ENCODE measurements around the gene UNC93B1. TPM values are rescaled to one million over a fixed set of nuclear protein-coding genes. Genes with fewer than 3 reads are reported as not detected.

The UNC93B1 gene
- total and polyA plus RNA-seq, 2 donors (not counting 1 experiment from before 2014, with no cell fraction given): 15.7 to 20.0 TPM

- no peak for TF ChIP-seq CTCF (conservative IDR thresholded peaks at IDR 0.05 in 1 of 2, IDR thresholded peaks at IDR 0.05 in 1 of 2; ENCODE audit: low read depth in 1 of 2, low read length in 2 of 2)
- TF ChIP-seq EZH2 (IDR thresholded peaks at IDR 0.05; ENCODE audit: low read length, missing control alignments): no peak
- Histone ChIP-seq H3K4me1 (ENCODE audit: control insufficient read depth, extremely low read depth, insufficient read depth, low read length) (peaks cover 8% of the 10 kb centered on the region), H3K9ac (ENCODE audit: insufficient read depth, low read length) (no peak overlapping the region), H3K27me3 (ENCODE audit: control insufficient read depth, insufficient read depth, low read length) (no peaks in the 10 kb centered on the region), H3K4me3 (replicated peaks in 1 of 4; ENCODE audit: control extremely low read depth in 1 of 4, insufficient read depth in 1 of 4, low read depth in 3 of 4, low read length in 4 of 4) (no peak overlapping the region), H3K4me2 (ENCODE audit: extremely low read depth, insufficient read depth, low read length) (no peak overlapping the region), H3K9me3 (ENCODE audit: control insufficient read depth, insufficient read depth, low read depth, low read length) (no peaks in the 10 kb centered on the region), H3K79me2 (ENCODE audit: control insufficient read depth, insufficient read depth, low read length) (peaks cover 26% of the 10 kb centered on the region), H2AFZ (ENCODE audit: low read length) (no peak overlapping the region), H4K20me1 (ENCODE audit: control insufficient read depth, extremely low read depth, insufficient read depth, low read length) (no peaks in the 10 kb centered on the region), H3K36me3 (ENCODE audit: control insufficient read depth, insufficient read depth, low read length) (peaks cover 28% of the 10 kb centered on the region), H3K27ac (ENCODE audit: insufficient read depth, low read length) (no peak overlapping the region)
- DNase-seq (ENCODE audit: low read depth in 2 of 2): no peak
Observed at GRCh38 chr11:68042219-68043028, 38.5 kb upstream of the UNC93B1 start.

GRCh38 chr11:68041617-68042218 is 37.8 kb upstream of the UNC93B1 start:
- H3K4me2 ChIP-seq (ENCODE audit: extremely low read depth, insufficient read depth, low read length): no peak overlapping the region
- no peak overlapping the region for H2AFZ ChIP-seq (ENCODE audit: low read length)
- no peaks in the 10 kb centered on the region for H3K27me3 ChIP-seq (ENCODE audit: control insufficient read depth, insufficient read depth, low read length)
- H3K9me3 ChIP-seq (ENCODE audit: control insufficient read depth, insufficient read depth, low read depth, low read length): no peaks in the 10 kb centered on the region
- H3K9ac ChIP-seq (ENCODE audit: insufficient read depth, low read length): no peak overlapping the region
- H3K4me3 ChIP-seq (replicated peaks in 1 of 4; ENCODE audit: control extremely low read depth in 1 of 4, insufficient read depth in 1 of 4, low read depth in 3 of 4, low read length in 4 of 4): no peak overlapping the region
- no peak for TF ChIP-seq EZH2 (IDR thresholded peaks at IDR 0.05; ENCODE audit: low read length, missing control alignments)
- TF ChIP-seq CTCF (conservative IDR thresholded peaks at IDR 0.05 in 1 of 2, IDR thresholded peaks at IDR 0.05 in 1 of 2; ENCODE audit: low read depth in 1 of 2, low read length in 2 of 2): no peak
- no peaks in the 10 kb centered on the region for H4K20me1 ChIP-seq (ENCODE audit: control insufficient read depth, extremely low read depth, insufficient read depth, low read length)
- peaks cover 8% of the 10 kb centered on the region for H3K4me1 ChIP-seq (ENCODE audit: control insufficient read depth, extremely low read depth, insufficient read depth, low read length)
- H3K36me3 ChIP-seq (ENCODE audit: control insufficient read depth, insufficient read depth, low read length): peaks cover 28% of the 10 kb centered on the region
- no peak overlapping the region for H3K27ac ChIP-seq (ENCODE audit: insufficient read depth, low read length)
- H3K79me2 ChIP-seq (ENCODE audit: control insufficient read depth, insufficient read depth, low read length): peaks cover 26% of the 10 kb centered on the region
- no peak for DNase-seq (ENCODE audit: low read depth in 2 of 2)

GRCh38 chr11:68040957-68041591 is 37.2 kb upstream of the UNC93B1 start:
- Histone ChIP-seq H3K9ac (ENCODE audit: insufficient read depth, low read length) (peak overlapping the region; percentile 79), H3K79me2 (ENCODE audit: control insufficient read depth, insufficient read depth, low read length) (peaks cover 26% of the 10 kb centered on the region), H3K27me3 (ENCODE audit: control insufficient read depth, insufficient read depth, low read length) (no peaks in the 10 kb centered on the region), H3K4me3 (replicated peaks in 1 of 4; ENCODE audit: control extremely low read depth in 1 of 4, insufficient read depth in 1 of 4, low read depth in 3 of 4, low read length in 4 of 4) (peak overlapping the region; percentile 47 to 88 (median 80)), H3K9me3 (ENCODE audit: control insufficient read depth, insufficient read depth, low read depth, low read length) (no peaks in the 10 kb centered on the region), H4K20me1 (ENCODE audit: control insufficient read depth, extremely low read depth, insufficient read depth, low read length) (no peaks in the 10 kb centered on the region), H3K4me2 (ENCODE audit: extremely low read depth, insufficient read depth, low read length) (peak overlapping the region; percentile 73), H3K27ac (ENCODE audit: insufficient read depth, low read length) (peak overlapping the region; percentile 70), H3K36me3 (ENCODE audit: control insufficient read depth, insufficient read depth, low read length) (peaks cover 30% of the 10 kb centered on the region), H2AFZ (ENCODE audit: low read length) (no peak overlapping the region), H3K4me1 (ENCODE audit: control insufficient read depth, extremely low read depth, insufficient read depth, low read length) (peaks cover 8% of the 10 kb centered on the region)
- TF ChIP-seq CTCF (conservative IDR thresholded peaks at IDR 0.05 in 1 of 2, IDR thresholded peaks at IDR 0.05 in 1 of 2; ENCODE audit: low read depth in 1 of 2, low read length in 2 of 2) (no peak), EZH2 (IDR thresholded peaks at IDR 0.05; ENCODE audit: low read length, missing control alignments) (no peak)
- DNase-seq (ENCODE audit: low read depth in 2 of 2): no peak

Data from fibroblast of lung (primary cell).